Measurements from ENCODE around the gene CBR1.

The CBR1 gene

GRCh38 chr21:36055551-36055950 is 14.3 kb upstream of the CBR1 start:
- TF ChIP-seq CTCF (IDR thresholded peaks at IDR 0.05) = no peak

- no peak for TF ChIP-seq CTCF (IDR thresholded peaks at IDR 0.05)
Observed at GRCh38 chr21:36059823-36060158, 10.0 kb upstream of the CBR1 start.

- TF ChIP-seq CTCF (IDR thresholded peaks at IDR 0.05) = no peak
Observed at GRCh38 chr21:36060159-36060921, 9.5 kb upstream of the CBR1 start, which contains the start of gene SETD4. Gene SETD4, minus strand, starts transcription at chr21:36060526. Its CDS starts 1,638 bp downstream, at chr21:36058888.

GRCh38 chr21:36061445-36061844 is 8.4 kb upstream of the CBR1 start:
- TF ChIP-seq CTCF (IDR thresholded peaks at IDR 0.05) = no peak

- TF ChIP-seq CTCF (IDR thresholded peaks at IDR 0.05) = no peak
Observed at GRCh38 chr21:36063375-36064084, 6.3 kb upstream of the CBR1 start.

- no peak for TF ChIP-seq CTCF (IDR thresholded peaks at IDR 0.05)
Observed at GRCh38 chr21:36064085-36064460, 5.8 kb upstream of the CBR1 start.

- TF ChIP-seq CTCF (IDR thresholded peaks at IDR 0.05) = no peak
Observed at GRCh38 chr21:36065497-36066036, 4.3 kb upstream of the CBR1 start.
